ENCODE measurements around the gene MFAP3L. TPM values are rescaled to one million over a fixed set of nuclear protein-coding genes. Genes with fewer than 3 reads are reported as not detected.
"Not testable (repeated sequence)": the region's sequence is repeated elsewhere in the genome, so short reads cannot be mapped to it uniquely, and the experiment has no call there.

Gene MFAP3L
- total RNA-seq, 1 donor from 2014 or later: 7.0 TPM

GRCh38 chr4:169957785-169958184, 68.4 kb downstream of the MFAP3L start:
- ATAC-seq (no peak), DNase-seq (ENCODE audit: missing footprints) (no peak)
- intact Hi-C loops (cut with DNase I): no loop called here

GRCh38 chr4:169956091-169956843, 69.9 kb downstream of the MFAP3L start:
- intact Hi-C loops (cut with DNase I): no loop called here
- ATAC-seq (no peak), DNase-seq (ENCODE audit: missing footprints) (no peak)

- intact Hi-C loops (cut with DNase I): no loop called here
- ATAC-seq (no peak), DNase-seq (ENCODE audit: missing footprints) (no peak)
Observed at GRCh38 chr4:169955521-169955920, 70.7 kb downstream of the MFAP3L start.

GRCh38 chr4:169952236-169953002, 73.8 kb downstream of the MFAP3L start:
- no peak for DNase-seq (ENCODE audit: missing footprints)
- intact Hi-C loops (cut with DNase I): no loop called here
- no peak for ATAC-seq

- DNase-seq (ENCODE audit: missing footprints) (no peak), ATAC-seq (no peak)
- intact Hi-C loops (cut with DNase I): no loop called here
Observed at GRCh38 chr4:169948271-169948670, 77.9 kb downstream of the MFAP3L start.

- intact Hi-C loops (cut with DNase I): no loop called here
Observed at GRCh38 chr4:169945636-169946035, 80.6 kb downstream of the MFAP3L start.

GRCh38 chr4:169943601-169944000, 82.6 kb downstream of the MFAP3L start:
- DNase-seq (ENCODE audit: missing footprints); intact Hi-C loops (cut with DNase I); ATAC-seq: not testable (repeated sequence)

More at GRCh38 chr4:169945636-169946035, 80.6 kb downstream of the MFAP3L start:
- DNase-seq (ENCODE audit: missing footprints) (no peak), ATAC-seq (no peak)

GRCh38 chr4:169941141-169941540, 85.1 kb downstream of the MFAP3L start:
- DNase-seq (ENCODE audit: missing footprints) (no peak), ATAC-seq (no peak)
- intact Hi-C loops (cut with DNase I): no loop called here

- no peak for DNase-seq (ENCODE audit: missing footprints)
- no peak for ATAC-seq
- intact Hi-C loops (cut with DNase I): no loop called here
Observed at GRCh38 chr4:169940460-169940859, 85.7 kb downstream of the MFAP3L start.

Other genes starting within 250 kb of the MFAP3L start
- gene AADAT, start 63.6 kb upstream of the MFAP3L start, total RNA-seq: 1.4 TPM